OCI-LY3 (cell line): ENCODE results near the gene LMNB1.
"Not testable (repeated sequence)": the region's sequence is repeated elsewhere in the genome, so short reads cannot be mapped to it uniquely, and the experiment has no call there.

ENCODE experiments used
- H2AFZ ChIP-seq: fragments of 200-600, 300-600 bp; shearing (Covaris generic); 2 replicates; pipeline ENCODE4 v1.6.0; 2014; ENCODE audit warnings: antibody characterized with exemption, low read depth, low read length
- H3K27ac ChIP-seq: fragments of 200-600, 300-600 bp; sonication (generic); 2 replicates; pipeline ENCODE4 v1.5.1; 2014; ENCODE audit warnings: mild to moderate bottlenecking, low read length, moderate library complexity, mixed read lengths
- H3K27me3 ChIP-seq: fragments of 200-600, 300-600 bp; sonication (generic); 2 replicates; pipeline ENCODE4 v1.6.1; 2014; ENCODE audit warnings: low read depth, low read length, mixed read lengths
- H3K36me3 ChIP-seq: fragments of 200-600, 300-600 bp; sonication (generic); replicated peaks from 2 replicates; pipeline ENCODE3; 2014; ENCODE audit warnings: low read depth, low read length, mixed read lengths
- H3K4me1 ChIP-seq: fragments of 300-600, 200-600 bp; sonication (generic); 2 replicates; pipeline ENCODE4 v1.6.1; 2014; ENCODE audit warnings: low read length, mixed read lengths
- H3K4me2 ChIP-seq: fragments of 200-600, 300-600 bp; sonication (generic); 2 replicates; pipeline ENCODE4 v1.6.1; 2014; ENCODE audit warnings: low read length, mixed read lengths
- H3K4me3 ChIP-seq: fragments of 300-600, 200-600 bp; sonication (generic); 2 replicates; pipeline ENCODE4 v1.5.1; 2014; ENCODE audit warnings: antibody characterized with exemption, mild to moderate bottlenecking, low read length, moderate library complexity
- H3K79me2 ChIP-seq: fragments of 300-600, 200-600 bp; shearing (Covaris generic); 2 replicates; pipeline ENCODE4 v1.6.1; 2014; ENCODE audit warnings: mild to moderate bottlenecking, low read length, mixed read lengths
- H3K9ac ChIP-seq: fragments of 300-600, 200-600 bp; shearing (Covaris generic); 2 replicates; pipeline ENCODE4 v1.6.0; 2014; ENCODE audit warnings: mild to moderate bottlenecking, low read length, moderate library complexity
- H3K9me3 ChIP-seq: fragments of 200-600, 300-600 bp; shearing (Covaris generic); 2 replicates; pipeline ENCODE4 v1.6.1; 2014; ENCODE audit warnings: low read length, mixed read lengths; ENCODE audit not compliant: insufficient read depth
- H4K20me1 ChIP-seq: fragments of 200-600, 300-600 bp; sonication (generic); 2 replicates; pipeline ENCODE4 v1.6.1; 2016; ENCODE audit warnings: low read length, mixed read lengths; ENCODE audit not compliant: insufficient read depth
- EZH2phosphoT487 ChIP-seq: fragments of 200-600 bp; shearing (Covaris generic); IDR thresholded peaks from 2 replicates; pipeline ENCODE4 v1.6.1; 2018; ENCODE audit warnings: antibody characterized with exemption, mixed run types, low read depth
- TF ChIP-seq, protein P1 (sequence below): fragments of 200-600, 300-600 bp; sonication (generic); IDR thresholded peaks from 2 replicates; pipeline ENCODE4 v1.5.1; 2014; ENCODE audit warnings: antibody characterized with exemption, low read length, low read depth

The LMNB1 gene

DNA sequence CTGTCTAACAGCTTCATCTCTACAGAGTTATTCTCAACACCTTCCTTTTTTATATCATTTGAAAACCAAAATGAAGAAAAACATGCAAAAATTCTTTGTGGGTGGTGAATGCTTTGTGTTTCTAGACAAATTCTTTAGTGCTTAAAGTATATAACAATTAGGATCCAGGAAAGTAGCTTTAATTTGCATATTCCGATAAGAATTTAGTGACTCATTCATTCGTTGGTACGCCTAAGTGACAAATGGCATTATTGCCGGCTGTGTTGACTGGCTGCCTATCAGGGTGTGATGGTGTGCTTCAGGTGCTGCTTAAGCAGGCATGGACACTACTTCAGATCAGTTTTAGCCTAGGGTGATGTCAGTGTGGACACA lies 35.2 kb downstream of the LMNB1 start:
- Histone ChIP-seq H3K36me3 (peaks cover 52% of the 10 kb centered on the region), H3K4me1 (peaks cover 48% of the 10 kb centered on the region), H3K4me3 (no peak overlapping the region), H2AFZ (no peak overlapping the region), H3K4me2 (no peak overlapping the region), H3K27me3 (no peaks in the 10 kb centered on the region), H3K9me3 (no peaks in the 10 kb centered on the region), H3K79me2 (peaks cover 21% of the 10 kb centered on the region), H3K27ac (peak overlapping the region; percentile 53; the same call in 1 of the 2 replicates), H3K9ac (no peak overlapping the region), H4K20me1 (peaks cover 8% of the 10 kb centered on the region; the same call in 1 of the 2 replicates)
- TF ChIP-seq, protein P1, sequence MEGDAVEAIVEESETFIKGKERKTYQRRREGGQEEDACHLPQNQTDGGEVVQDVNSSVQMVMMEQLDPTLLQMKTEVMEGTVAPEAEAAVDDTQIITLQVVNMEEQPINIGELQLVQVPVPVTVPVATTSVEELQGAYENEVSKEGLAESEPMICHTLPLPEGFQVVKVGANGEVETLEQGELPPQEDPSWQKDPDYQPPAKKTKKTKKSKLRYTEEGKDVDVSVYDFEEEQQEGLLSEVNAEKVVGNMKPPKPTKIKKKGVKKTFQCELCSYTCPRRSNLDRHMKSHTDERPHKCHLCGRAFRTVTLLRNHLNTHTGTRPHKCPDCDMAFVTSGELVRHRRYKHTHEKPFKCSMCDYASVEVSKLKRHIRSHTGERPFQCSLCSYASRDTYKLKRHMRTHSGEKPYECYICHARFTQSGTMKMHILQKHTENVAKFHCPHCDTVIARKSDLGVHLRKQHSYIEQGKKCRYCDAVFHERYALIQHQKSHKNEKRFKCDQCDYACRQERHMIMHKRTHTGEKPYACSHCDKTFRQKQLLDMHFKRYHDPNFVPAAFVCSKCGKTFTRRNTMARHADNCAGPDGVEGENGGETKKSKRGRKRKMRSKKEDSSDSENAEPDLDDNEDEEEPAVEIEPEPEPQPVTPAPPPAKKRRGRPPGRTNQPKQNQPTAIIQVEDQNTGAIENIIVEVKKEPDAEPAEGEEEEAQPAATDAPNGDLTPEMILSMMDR, result no peak

DNA sequence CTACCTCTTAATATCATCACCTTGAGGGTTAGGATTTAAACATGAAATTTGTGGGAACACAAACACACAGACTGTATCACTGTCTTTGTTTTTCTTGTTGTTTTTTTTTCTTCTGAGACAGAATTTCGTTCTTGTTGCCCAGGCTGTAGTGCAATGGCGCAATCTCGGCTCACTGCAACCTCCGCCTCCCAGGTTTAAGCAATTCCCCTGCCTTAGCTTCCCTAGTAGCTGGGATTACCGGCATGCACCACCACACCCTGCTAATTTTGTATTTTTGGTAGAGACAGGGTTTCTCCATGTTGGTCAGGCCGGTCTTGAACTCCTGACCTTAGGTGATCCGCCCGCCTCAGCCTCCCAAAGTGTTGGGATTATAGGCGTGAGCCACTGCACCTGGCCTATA lies 36.9 kb downstream of the LMNB1 start:
- H3K79me2 ChIP-seq, result peaks cover 21% of the 10 kb centered on the region
- not testable (repeated sequence) for H3K4me3 ChIP-seq, H4K20me1 ChIP-seq

DNA sequence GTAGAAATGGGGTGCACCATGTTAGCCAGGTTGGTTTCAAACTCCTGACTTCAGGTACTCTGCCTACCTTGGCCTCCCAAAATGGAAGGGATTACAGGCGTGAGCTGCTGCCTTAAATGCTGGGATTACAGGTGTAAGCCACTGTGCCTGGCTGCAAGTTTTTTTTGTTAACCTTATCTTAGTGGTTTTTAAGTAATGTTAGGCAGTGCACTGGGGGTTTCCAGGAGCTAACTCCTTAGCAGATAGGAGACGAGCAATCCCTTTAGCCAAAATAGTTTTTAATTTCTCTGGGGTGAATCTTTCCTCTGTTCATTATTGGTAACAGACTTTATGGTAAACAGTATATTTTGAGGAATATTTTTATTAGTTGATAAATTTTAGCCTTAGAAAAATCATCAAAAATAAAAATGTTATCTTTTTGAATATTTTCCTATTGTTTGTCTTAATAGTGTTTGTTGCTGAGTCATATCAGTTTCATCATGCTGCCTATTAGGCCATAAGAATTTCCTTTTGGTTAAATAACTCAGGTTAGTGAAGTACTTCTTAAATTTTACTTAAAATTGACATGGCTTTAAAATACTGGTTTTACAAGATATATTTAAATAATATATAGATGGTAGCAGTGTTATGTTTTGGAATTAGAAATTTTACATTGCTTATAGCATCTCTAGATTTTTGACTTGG lies 37.9 kb downstream of the LMNB1 start:
- Histone ChIP-seq H3K4me1 (peaks cover 23% of the 10 kb centered on the region), H3K36me3 (peaks cover 54% of the 10 kb centered on the region), H3K4me2 (no peak overlapping the region), H3K4me3 (no peak overlapping the region), H3K27ac (no peak overlapping the region), H4K20me1 (peaks cover 8% of the 10 kb centered on the region; the same call in 1 of the 2 replicates), H3K79me2 (peaks cover 14% of the 10 kb centered on the region), H3K9ac (no peak overlapping the region), H2AFZ (no peak overlapping the region), H3K27me3 (no peaks in the 10 kb centered on the region), H3K9me3 (no peaks in the 10 kb centered on the region)
- TF ChIP-seq EZH2phosphoT487, result no peak
- TF ChIP-seq, protein P1, result no peak

More for the DNA sequence above, 36.9 kb downstream of the LMNB1 start:
- H3K27me3 ChIP-seq, H3K4me2 ChIP-seq, H2AFZ ChIP-seq, H3K9ac ChIP-seq, H3K27ac ChIP-seq, H3K9me3 ChIP-seq: not testable (repeated sequence)
- Histone ChIP-seq H3K4me1 (peaks cover 32% of the 10 kb centered on the region), H3K36me3 (peaks cover 58% of the 10 kb centered on the region)

DNA sequence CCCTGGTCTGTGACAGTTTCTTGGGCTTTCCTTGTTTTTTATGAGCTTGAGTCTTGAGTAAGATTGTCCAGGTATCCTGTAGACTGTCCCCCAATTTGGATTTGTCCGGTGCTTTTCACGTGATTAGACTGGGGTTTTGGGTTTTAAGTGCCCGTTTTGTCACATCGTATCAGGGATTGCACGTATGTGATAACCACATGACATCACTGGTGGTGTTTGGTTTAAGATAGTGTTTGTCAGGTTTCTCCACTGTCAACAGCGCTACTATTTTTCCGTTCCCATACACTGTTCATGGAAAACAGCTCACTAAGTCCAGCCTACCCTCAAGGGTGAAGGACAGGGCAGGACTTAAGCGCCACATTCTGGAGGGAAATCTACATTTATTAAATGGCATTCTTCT lies 39.7 kb downstream of the LMNB1 start:
- no peak for TF ChIP-seq EZH2phosphoT487
- TF ChIP-seq, protein P1, result no peak
- peaks cover 10% of the 10 kb centered on the region for H3K79me2 ChIP-seq
- no peaks in the 10 kb centered on the region for H4K20me1 ChIP-seq
- no peak overlapping the region for H3K4me3 ChIP-seq
- no peak overlapping the region for H3K4me2 ChIP-seq
- H3K9ac ChIP-seq, result no peak overlapping the region
- no peaks in the 10 kb centered on the region for H3K27me3 ChIP-seq
- no peaks in the 10 kb centered on the region for H3K9me3 ChIP-seq
- H3K27ac ChIP-seq, result no peak overlapping the region
- H3K4me1 ChIP-seq, result peaks cover 5% of the 10 kb centered on the region; the same call in 1 of the 2 replicates
- H3K36me3 ChIP-seq, result peaks cover 47% of the 10 kb centered on the region
- no peak overlapping the region for H2AFZ ChIP-seq
